WTC11 (cell line): Measurements from ENCODE around the gene MERTK. TPM values are rescaled to one million over a fixed set of nuclear protein-coding genes. Genes with fewer than 3 reads are reported as not detected.

Experiments used
- ATAC-seq: fragments of 200-7000 bp; cut with Tn5 transposase; 2 replicates; pipeline ENCODE4 v1.10.0; 2021; ENCODE audit warnings: mild to moderate bottlenecking, moderate library complexity
- CTCF ChIA-PET: fragments of 300-600 bp; sonication (Branson Sonifier 250); formaldehyde crosslinking; loops from one replicate; lab custom pipeline; 2021; ENCODE audit warnings: antibody characterized with exemption; lab: Charles Lee
- POLR2A ChIA-PET: fragments of 350-600 bp; sonication (Branson Sonifier 250); formaldehyde crosslinking; loops from one replicate; lab custom pipeline; 2021; ENCODE audit warnings: antibody characterized with exemption; lab: Charles Lee
- DNase-seq: peaks from one replicate; pipeline ENCODE4 v3.0.0; 2021; ENCODE audit warnings: low spot score
- H3K27ac Mint-ChIP-seq: 2 replicates; pipeline ENCODE4 v1.8.0; 2021; ENCODE audit warnings: mixed read lengths
- H3K27me3 Mint-ChIP-seq: 2 replicates; pipeline ENCODE4 v1.8.0; 2021; ENCODE audit warnings: low read depth, mild to moderate bottlenecking, moderate library complexity, mixed read lengths
- H3K36me3 Mint-ChIP-seq: 2 replicates; pipeline ENCODE4 v1.8.0; 2021; ENCODE audit warnings: mixed read lengths
- H3K4me1 Mint-ChIP-seq: 2 replicates; pipeline ENCODE4 v1.8.0; 2022; ENCODE audit warnings: mixed read lengths
- H3K4me3 Mint-ChIP-seq: 2 replicates; pipeline ENCODE4 v1.8.0; 2021; ENCODE audit warnings: mild to moderate bottlenecking, moderate library complexity, mixed read lengths
- H3K9me3 Mint-ChIP-seq: 2 replicates; pipeline ENCODE4 v1.8.0; 2021; ENCODE audit warnings: mixed read lengths
- AFF4 ChIP-seq: sonication (generic); formaldehyde crosslinking; IDR thresholded peaks from 2 replicates; pipeline ENCODE4 v1.8.1; 2023; ENCODE audit warnings: mild to moderate bottlenecking, missing genetic modification reagents, borderline replicate concordance
- CREM ChIP-seq: sonication (generic); formaldehyde crosslinking; IDR thresholded peaks from 2 replicates; pipeline ENCODE4 v1.8.1; 2022; ENCODE audit warnings: mild to moderate bottlenecking, missing genetic modification reagents, moderate library complexity
- GABPB1 ChIP-seq: sonication (generic); formaldehyde crosslinking; IDR thresholded peaks from 2 replicates; pipeline ENCODE4 v1.8.1; 2023; ENCODE audit warnings: mild to moderate bottlenecking, missing genetic modification reagents
- USF2 ChIP-seq: sonication (generic); formaldehyde crosslinking; IDR thresholded peaks from 2 replicates; pipeline ENCODE4 v1.8.1; 2023; ENCODE audit warnings: mild to moderate bottlenecking, missing genetic modification reagents, moderate library complexity
- ZNF416 ChIP-seq: fragments of 250-450 bp; sonication (Bioruptor Pico); IDR thresholded peaks from 2 replicates; pipeline ENCODE4 v1.9.0; 2021; ENCODE audit warnings: mild to moderate bottlenecking, inconsistent platforms
- total RNA-seq: library from RNA; stranded (reverse); gene quantifications from 3 replicates; pipeline ENCODE4 v1.2.3, GENCODE V29; 2021
- TF ChIP-seq, protein P1 (sequence below): sonication (generic); formaldehyde crosslinking; IDR thresholded peaks from 2 replicates; pipeline ENCODE4 v1.8.0; 2023; ENCODE audit warnings: missing genetic modification reagents, mild to moderate bottlenecking, borderline replicate concordance

MERTK gene
- total RNA-seq, 1 experiment from 2014 or later, result 6.9 TPM

DNA sequence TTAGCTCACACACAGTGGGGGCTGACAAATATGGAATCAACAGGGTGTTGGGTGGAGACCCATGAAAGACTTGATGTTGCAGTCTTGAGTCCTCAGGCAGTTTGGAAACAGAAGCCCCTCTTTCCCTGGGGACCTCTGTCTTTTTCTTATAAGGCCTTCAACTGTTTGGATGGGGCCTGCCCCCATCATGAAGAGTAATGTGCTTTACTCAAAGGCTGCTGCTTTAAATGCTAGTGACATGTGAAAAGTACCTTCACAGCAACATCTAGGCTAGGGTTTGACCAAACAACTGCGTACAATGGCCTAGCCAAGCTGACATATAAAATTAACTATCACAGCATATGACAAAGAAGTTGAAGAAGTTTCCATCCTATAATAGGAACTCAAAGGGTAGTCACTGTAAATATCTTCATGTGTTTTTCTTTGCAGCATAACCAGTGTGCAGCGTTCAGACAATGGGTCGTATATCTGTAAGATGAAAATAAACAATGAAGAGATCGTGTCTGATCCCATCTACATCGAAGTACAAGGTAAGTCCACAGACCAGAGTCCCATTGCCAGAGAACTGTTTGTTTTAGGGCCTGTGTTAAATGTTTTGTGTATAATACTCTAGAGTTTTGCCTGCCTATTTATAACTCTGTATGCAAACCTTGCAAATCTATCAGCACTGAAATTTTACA lies 46.3 kb downstream of the MERTK start:
- POLR2A ChIA-PET, result no interaction called here
- Mint-ChIP-seq H3K4me3 (no peak overlapping the region), H3K4me1 (peaks cover 29% of the 10 kb centered on the region), H3K27ac (no peak overlapping the region), H3K36me3 (no peaks in the 10 kb centered on the region), H3K27me3 (no peaks in the 10 kb centered on the region), H3K9me3 (no peaks in the 10 kb centered on the region)
- no peak for ATAC-seq
- CTCF ChIA-PET, result no interaction called here
- no peak for TF ChIP-seq CREM
- no peak for TF ChIP-seq USF2 (CRISPR knock-in tag)
- TF ChIP-seq ZNF416, result no peak
- DNase-seq, result no peak

- ChIA-PET CTCF (interaction anchor here (1.2 kb wide), 1 partner anchor 15 kb away, joined by 3 read pairs; no protein-coding TSS in a partner anchor), POLR2A (interaction anchor here (0.5 kb wide), 1 partner anchor 1072 kb away, joined by 3 read pairs; no protein-coding TSS in a partner anchor)
- Mint-ChIP-seq H3K27ac (no peak overlapping the region), H3K4me1 (peaks cover 25% of the 10 kb centered on the region), H3K4me3 (no peak overlapping the region), H3K9me3 (no peaks in the 10 kb centered on the region), H3K27me3 (no peaks in the 10 kb centered on the region), H3K36me3 (no peaks in the 10 kb centered on the region)
- DNase-seq, result no peak
- no peak for ATAC-seq
- TF ChIP-seq AFF4 (CRISPR knock-in tag), result no peak
- 0 out of 2 replicates have a peak, but pooled peaks have one; percentile 13 for TF ChIP-seq GABPB1 (CRISPR knock-in tag)
Measured at GRCh38 chr2:111945444-111946293, 47.3 kb downstream of the MERTK start.

DNA sequence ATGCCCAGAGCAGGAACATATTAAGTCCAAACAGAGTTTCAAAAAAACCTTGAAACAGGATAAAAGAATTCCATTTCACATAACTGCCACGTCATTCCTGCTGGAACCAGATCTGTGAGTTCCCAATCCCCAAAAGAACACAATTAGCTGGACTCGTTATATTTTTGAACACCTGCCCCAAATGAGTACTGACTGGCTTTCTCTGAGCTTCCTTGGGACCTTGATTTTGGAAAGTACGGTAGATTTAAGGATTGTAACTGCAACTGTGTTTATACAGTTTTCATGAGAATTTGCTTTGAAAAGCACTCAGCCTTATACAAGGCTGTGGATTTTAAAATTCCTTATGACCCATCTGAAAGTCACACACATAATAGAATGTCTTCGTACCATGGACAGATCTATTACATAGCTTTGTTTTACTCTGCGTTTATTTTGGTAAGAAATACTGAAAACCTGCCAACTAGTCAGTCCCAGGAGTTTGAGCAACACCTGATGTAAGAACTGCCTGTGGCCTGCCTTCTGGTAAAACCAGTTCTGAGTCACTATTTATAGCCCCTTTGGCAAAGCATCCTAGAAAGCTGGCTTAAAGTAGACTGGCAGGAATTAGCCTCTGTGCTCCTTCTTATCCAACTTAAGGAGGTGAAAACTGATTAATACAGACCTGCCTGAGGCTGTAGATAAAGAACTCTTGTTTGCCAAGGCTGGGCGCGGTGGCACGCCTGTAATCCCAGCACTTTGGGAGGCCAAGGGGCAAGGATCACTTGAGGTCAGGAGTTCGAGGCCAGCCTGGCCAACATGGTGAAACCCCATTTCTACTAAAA lies 48.1 kb downstream of the MERTK start:
- CTCF ChIA-PET, result interaction anchor here (1.2 kb wide), 1 partner anchor 15 kb away, joined by 3 read pairs; no protein-coding TSS in a partner anchor
- Mint-ChIP-seq H3K36me3 (no peaks in the 10 kb centered on the region), H3K9me3 (no peaks in the 10 kb centered on the region), H3K27me3 (no peaks in the 10 kb centered on the region), H3K27ac (no peak overlapping the region), H3K4me1 (peaks cover 18% of the 10 kb centered on the region), H3K4me3 (no peak overlapping the region)
- TF ChIP-seq, protein P1, sequence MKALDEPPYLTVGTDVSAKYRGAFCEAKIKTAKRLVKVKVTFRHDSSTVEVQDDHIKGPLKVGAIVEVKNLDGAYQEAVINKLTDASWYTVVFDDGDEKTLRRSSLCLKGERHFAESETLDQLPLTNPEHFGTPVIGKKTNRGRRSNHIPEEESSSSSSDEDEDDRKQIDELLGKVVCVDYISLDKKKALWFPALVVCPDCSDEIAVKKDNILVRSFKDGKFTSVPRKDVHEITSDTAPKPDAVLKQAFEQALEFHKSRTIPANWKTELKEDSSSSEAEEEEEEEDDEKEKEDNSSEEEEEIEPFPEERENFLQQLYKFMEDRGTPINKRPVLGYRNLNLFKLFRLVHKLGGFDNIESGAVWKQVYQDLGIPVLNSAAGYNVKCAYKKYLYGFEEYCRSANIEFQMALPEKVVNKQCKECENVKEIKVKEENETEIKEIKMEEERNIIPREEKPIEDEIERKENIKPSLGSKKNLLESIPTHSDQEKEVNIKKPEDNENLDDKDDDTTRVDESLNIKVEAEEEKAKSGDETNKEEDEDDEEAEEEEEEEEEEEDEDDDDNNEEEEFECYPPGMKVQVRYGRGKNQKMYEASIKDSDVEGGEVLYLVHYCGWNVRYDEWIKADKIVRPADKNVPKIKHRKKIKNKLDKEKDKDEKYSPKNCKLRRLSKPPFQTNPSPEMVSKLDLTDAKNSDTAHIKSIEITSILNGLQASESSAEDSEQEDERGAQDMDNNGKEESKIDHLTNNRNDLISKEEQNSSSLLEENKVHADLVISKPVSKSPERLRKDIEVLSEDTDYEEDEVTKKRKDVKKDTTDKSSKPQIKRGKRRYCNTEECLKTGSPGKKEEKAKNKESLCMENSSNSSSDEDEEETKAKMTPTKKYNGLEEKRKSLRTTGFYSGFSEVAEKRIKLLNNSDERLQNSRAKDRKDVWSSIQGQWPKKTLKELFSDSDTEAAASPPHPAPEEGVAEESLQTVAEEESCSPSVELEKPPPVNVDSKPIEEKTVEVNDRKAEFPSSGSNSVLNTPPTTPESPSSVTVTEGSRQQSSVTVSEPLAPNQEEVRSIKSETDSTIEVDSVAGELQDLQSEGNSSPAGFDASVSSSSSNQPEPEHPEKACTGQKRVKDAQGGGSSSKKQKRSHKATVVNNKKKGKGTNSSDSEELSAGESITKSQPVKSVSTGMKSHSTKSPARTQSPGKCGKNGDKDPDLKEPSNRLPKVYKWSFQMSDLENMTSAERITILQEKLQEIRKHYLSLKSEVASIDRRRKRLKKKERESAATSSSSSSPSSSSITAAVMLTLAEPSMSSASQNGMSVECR (CRISPR knock-in tag), result no peak
- TF ChIP-seq GABPB1 (CRISPR knock-in tag), result peak; percentile 71; the same call in 1 of the 2 replicates
- no peak for TF ChIP-seq CREM
- POLR2A ChIA-PET, result no interaction called here
- DNase-seq (no peak), ATAC-seq (no peak)
